ENCODE measurements around the gene ARL10.

ARL10 gene

GRCh38 chr5:176415952-176416924 is 51.0 kb downstream of the ARL10 start, which contains the start of gene CLTB (continued):
- no peak for TF ChIP-seq ZNF639 (tag by site-specific recombination; IDR thresholded peaks at IDR 0.05)
- TF ChIP-seq ZNF549 (tag by site-specific recombination; IDR thresholded peaks at IDR 0.05): no peak
- no peak for TF ChIP-seq ZNF558 (tag by site-specific recombination; IDR thresholded peaks at IDR 0.05)
- TF ChIP-seq, protein P1, sequence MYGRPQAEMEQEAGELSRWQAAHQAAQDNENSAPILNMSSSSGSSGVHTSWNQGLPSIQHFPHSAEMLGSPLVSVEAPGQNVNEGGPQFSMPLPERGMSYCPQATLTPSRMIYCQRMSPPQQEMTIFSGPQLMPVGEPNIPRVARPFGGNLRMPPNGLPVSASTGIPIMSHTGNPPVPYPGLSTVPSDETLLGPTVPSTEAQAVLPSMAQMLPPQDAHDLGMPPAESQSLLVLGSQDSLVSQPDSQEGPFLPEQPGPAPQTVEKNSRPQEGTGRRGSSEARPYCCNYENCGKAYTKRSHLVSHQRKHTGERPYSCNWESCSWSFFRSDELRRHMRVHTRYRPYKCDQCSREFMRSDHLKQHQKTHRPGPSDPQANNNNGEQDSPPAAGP (tag by site-specific recombination; IDR thresholded peaks at IDR 0.05): no peak
- TF ChIP-seq, protein P2, sequence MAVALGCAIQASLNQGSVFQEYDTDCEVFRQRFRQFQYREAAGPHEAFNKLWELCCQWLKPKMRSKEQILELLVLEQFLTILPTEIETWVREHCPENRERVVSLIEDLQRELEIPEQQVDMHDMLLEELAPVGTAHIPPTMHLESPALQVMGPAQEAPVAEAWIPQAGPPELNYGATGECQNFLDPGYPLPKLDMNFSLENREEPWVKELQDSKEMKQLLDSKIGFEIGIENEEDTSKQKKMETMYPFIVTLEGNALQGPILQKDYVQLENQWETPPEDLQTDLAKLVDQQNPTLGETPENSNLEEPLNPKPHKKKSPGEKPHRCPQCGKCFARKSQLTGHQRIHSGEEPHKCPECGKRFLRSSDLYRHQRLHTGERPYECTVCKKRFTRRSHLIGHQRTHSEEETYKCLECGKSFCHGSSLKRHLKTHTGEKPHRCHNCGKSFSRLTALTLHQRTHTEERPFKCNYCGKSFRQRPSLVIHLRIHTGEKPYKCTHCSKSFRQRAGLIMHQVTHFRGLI (tag by site-specific recombination; IDR thresholded peaks at IDR 0.05): peak; percentile 54
- peak; percentile 86 for TF ChIP-seq ZBTB26 (tag by site-specific recombination; optimal IDR thresholded peaks at IDR 0.05)
- TF ChIP-seq, protein P3, sequence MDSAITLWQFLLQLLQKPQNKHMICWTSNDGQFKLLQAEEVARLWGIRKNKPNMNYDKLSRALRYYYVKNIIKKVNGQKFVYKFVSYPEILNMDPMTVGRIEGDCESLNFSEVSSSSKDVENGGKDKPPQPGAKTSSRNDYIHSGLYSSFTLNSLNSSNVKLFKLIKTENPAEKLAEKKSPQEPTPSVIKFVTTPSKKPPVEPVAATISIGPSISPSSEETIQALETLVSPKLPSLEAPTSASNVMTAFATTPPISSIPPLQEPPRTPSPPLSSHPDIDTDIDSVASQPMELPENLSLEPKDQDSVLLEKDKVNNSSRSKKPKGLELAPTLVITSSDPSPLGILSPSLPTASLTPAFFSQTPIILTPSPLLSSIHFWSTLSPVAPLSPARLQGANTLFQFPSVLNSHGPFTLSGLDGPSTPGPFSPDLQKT (IDR thresholded peaks at IDR 0.05; ENCODE audit: borderline replicate concordance, low read depth, low read length): no peak
- TF ChIP-seq IKZF3 (tag by site-specific recombination; IDR thresholded peaks at IDR 0.05): peak; percentile 86
- TF ChIP-seq, protein P4, sequence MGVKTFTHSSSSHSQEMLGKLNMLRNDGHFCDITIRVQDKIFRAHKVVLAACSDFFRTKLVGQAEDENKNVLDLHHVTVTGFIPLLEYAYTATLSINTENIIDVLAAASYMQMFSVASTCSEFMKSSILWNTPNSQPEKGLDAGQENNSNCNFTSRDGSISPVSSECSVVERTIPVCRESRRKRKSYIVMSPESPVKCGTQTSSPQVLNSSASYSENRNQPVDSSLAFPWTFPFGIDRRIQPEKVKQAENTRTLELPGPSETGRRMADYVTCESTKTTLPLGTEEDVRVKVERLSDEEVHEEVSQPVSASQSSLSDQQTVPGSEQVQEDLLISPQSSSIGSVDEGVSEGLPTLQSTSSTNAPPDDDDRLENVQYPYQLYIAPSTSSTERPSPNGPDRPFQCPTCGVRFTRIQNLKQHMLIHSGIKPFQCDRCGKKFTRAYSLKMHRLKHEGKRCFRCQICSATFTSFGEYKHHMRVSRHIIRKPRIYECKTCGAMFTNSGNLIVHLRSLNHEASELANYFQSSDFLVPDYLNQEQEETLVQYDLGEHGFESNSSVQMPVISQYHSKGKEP (tag by site-specific recombination; IDR thresholded peaks at IDR 0.05): peak; percentile 81
- 0 out of 2 replicates have a peak, but pooled peaks have one; percentile 40 for TF ChIP-seq ZNF785 (tag by site-specific recombination; IDR thresholded peaks at IDR 0.05)
- 0 out of 2 replicates have a peak, but pooled peaks have one; percentile 32 for TF ChIP-seq GLIS1 (tag by site-specific recombination; IDR thresholded peaks at IDR 0.05)
- no peak; the same call in 1 of the 2 replicates for TF ChIP-seq ZBTB48 (tag by site-specific recombination; IDR thresholded peaks at IDR 0.05)
- TF ChIP-seq KLF1 (tag by site-specific recombination; IDR thresholded peaks at IDR 0.05): no peak
- 0 out of 2 replicates have a peak, but pooled peaks have one; percentile 21 for TF ChIP-seq ZXDB (tag by site-specific recombination; IDR thresholded peaks at IDR 0.05)
- TF ChIP-seq PATZ1 (tag by site-specific recombination; IDR thresholded peaks at IDR 0.05): peak; percentile 52
- TF ChIP-seq EGR2 (tag by site-specific recombination; IDR thresholded peaks at IDR 0.05; ENCODE audit: low read depth): peak; percentile 45; the same call in 1 of the 2 replicates
- TF ChIP-seq ZBTB20 (tag by site-specific recombination; IDR thresholded peaks at IDR 0.05): peak; percentile 73
- peak; percentile 72 for TF ChIP-seq ZNF335 (tag by site-specific recombination; conservative IDR thresholded peaks at IDR 0.05)
- TF ChIP-seq, protein P5, sequence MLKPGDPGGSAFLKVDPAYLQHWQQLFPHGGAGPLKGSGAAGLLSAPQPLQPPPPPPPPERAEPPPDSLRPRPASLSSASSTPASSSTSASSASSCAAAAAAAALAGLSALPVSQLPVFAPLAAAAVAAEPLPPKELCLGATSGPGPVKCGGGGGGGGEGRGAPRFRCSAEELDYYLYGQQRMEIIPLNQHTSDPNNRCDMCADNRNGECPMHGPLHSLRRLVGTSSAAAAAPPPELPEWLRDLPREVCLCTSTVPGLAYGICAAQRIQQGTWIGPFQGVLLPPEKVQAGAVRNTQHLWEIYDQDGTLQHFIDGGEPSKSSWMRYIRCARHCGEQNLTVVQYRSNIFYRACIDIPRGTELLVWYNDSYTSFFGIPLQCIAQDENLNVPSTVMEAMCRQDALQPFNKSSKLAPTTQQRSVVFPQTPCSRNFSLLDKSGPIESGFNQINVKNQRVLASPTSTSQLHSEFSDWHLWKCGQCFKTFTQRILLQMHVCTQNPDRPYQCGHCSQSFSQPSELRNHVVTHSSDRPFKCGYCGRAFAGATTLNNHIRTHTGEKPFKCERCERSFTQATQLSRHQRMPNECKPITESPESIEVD (tag by site-specific recombination; IDR thresholded peaks at IDR 0.05): no peak
- peak; percentile 83 for TF ChIP-seq ZIC2 (tag by site-specific recombination; IDR thresholded peaks at IDR 0.05)
- no peak; the same call in 1 of the 2 replicates for TF ChIP-seq ZNF221 (tag by site-specific recombination; IDR thresholded peaks at IDR 0.05; ENCODE audit: borderline replicate concordance)
- peak; percentile 71; the same call in 1 of the 2 replicates for TF ChIP-seq ZNF561 (tag by site-specific recombination; IDR thresholded peaks at IDR 0.05; ENCODE audit: borderline replicate concordance)
- no peak for TF ChIP-seq ZNF624 (tag by site-specific recombination; IDR thresholded peaks at IDR 0.05)
- peak; percentile 77 for TF ChIP-seq ZFP69B (tag by site-specific recombination; IDR thresholded peaks at IDR 0.05)

All from HEK293 (cell line).